Measurements from ENCODE around the gene SMC1B.
"Not testable (repeated sequence)": the region's sequence is repeated elsewhere in the genome, so short reads cannot be mapped to it uniquely, and the experiment has no call there.

The SMC1B gene

GRCh38 chr22:45421349-45422055, 8.1 kb upstream of the SMC1B start:
- no peak for DNase-seq

- no peak for DNase-seq
Measured at GRCh38 chr22:45420539-45420938, 7.1 kb upstream of the SMC1B start.

GRCh38 chr22:45420011-45420410, 6.6 kb upstream of the SMC1B start:
- no peak for DNase-seq

GRCh38 chr22:45418770-45419138, 5.4 kb upstream of the SMC1B start:
- DNase-seq, result no peak

GRCh38 chr22:45418056-45418769, 4.8 kb upstream of the SMC1B start:
- no peak for DNase-seq

GRCh38 chr22:45413013-45413367, 409 bp downstream of the SMC1B start:
- no peak for DNase-seq

- no peak for DNase-seq
Measured at GRCh38 chr22:45407793-45408192, 5.6 kb downstream of the SMC1B start.

GRCh38 chr22:45402466-45402985, 10.9 kb downstream of the SMC1B start:
- no peak for DNase-seq

GRCh38 chr22:45399712-45400445, 13.5 kb downstream of the SMC1B start:
- DNase-seq, result no peak

GRCh38 chr22:45398214-45398613, 15.2 kb downstream of the SMC1B start:
- no peak for DNase-seq

GRCh38 chr22:45397806-45398205, 15.6 kb downstream of the SMC1B start:
- DNase-seq, result no peak

GRCh38 chr22:45389546-45389945, 23.9 kb downstream of the SMC1B start:
- DNase-seq, result no peak

- DNase-seq, result no peak
Measured at GRCh38 chr22:45381348-45381747, 32.1 kb downstream of the SMC1B start.

GRCh38 chr22:45376703-45377102, 36.7 kb downstream of the SMC1B start:
- DNase-seq, result no peak

- no peak for DNase-seq
Measured at GRCh38 chr22:45376009-45376408, 37.4 kb downstream of the SMC1B start.

- DNase-seq, result not testable (repeated sequence)
Measured at GRCh38 chr22:45373592-45373991, 39.8 kb downstream of the SMC1B start.

GRCh38 chr22:45366713-45367112, 46.7 kb downstream of the SMC1B start:
- DNase-seq, result no peak

GRCh38 chr22:45359627-45360026, 53.8 kb downstream of the SMC1B start:
- no peak for DNase-seq

GRCh38 chr22:45358127-45358526, 55.3 kb downstream of the SMC1B start:
- DNase-seq, result peak; percentile 36

- DNase-seq, result no peak
Measured at GRCh38 chr22:45357490-45357889, 55.9 kb downstream of the SMC1B start.

GRCh38 chr22:45353786-45354185, 59.6 kb downstream of the SMC1B start:
- DNase-seq, result no peak

GRCh38 chr22:45352757-45353156, 60.6 kb downstream of the SMC1B start:
- not testable (repeated sequence) for DNase-seq

GRCh38 chr22:45351956-45352355, 61.4 kb downstream of the SMC1B start:
- DNase-seq, result no peak

- no peak for DNase-seq
Measured at GRCh38 chr22:45349916-45350315, 63.5 kb downstream of the SMC1B start.

Measured in fibroblast of upper back skin (primary cell).